Suppressor macrophage (primary cell): ENCODE results near the gene C3.
"Not testable (repeated sequence)": the region's sequence is repeated elsewhere in the genome, so short reads cannot be mapped to it uniquely, and the experiment has no call there.

ENCODE experiments used
- DNase-seq, 4 experiments: peaks; one replicate each; pipeline ENCODE4 v3.0.0-alpha.2; 2020 to 2022

C3 gene

GRCh38 chr19:6690160-6690885, 30.1 kb downstream of the C3 start:
- no peak for DNase-seq

- no peak for DNase-seq
These were observed 33.3 kb downstream of the C3 start for GRCh38 chr19:6687114-6687513.

GRCh38 chr19:6686628-6686975, 33.8 kb downstream of the C3 start:
- no peak for DNase-seq

- DNase-seq = peak in 2 of 4 experiments; percentile 28 to 41
These were observed 34.4 kb downstream of the C3 start for GRCh38 chr19:6685962-6686627.

- DNase-seq = no peak
These were observed 35.0 kb downstream of the C3 start for GRCh38 chr19:6685482-6685881.

GRCh38 chr19:6683971-6684370, 36.5 kb downstream of the C3 start:
- DNase-seq = no peak

- no peak for DNase-seq
These were observed 37.8 kb downstream of the C3 start for GRCh38 chr19:6682607-6683128.

- DNase-seq = peak; percentile 58 to 80 (median 80)
These were observed 40.3 kb downstream of the C3 start for GRCh38 chr19:6680141-6680540.

GRCh38 chr19:6679139-6679538, 41.3 kb downstream of the C3 start:
- no peak for DNase-seq

GRCh38 chr19:6678690-6679109, 41.8 kb downstream of the C3 start:
- peak; percentile 74 to 92 (median 80) for DNase-seq

- peak; percentile 55 to 87 (median 70) for DNase-seq
These were observed 42.4 kb downstream of the C3 start for GRCh38 chr19:6677883-6678689.

- DNase-seq = no peak
These were observed 43.0 kb downstream of the C3 start for GRCh38 chr19:6677495-6677882.

- no peak for DNase-seq
These were observed 44.2 kb downstream of the C3 start for GRCh38 chr19:6676288-6676687.

GRCh38 chr19:6674868-6675305, 45.6 kb downstream of the C3 start:
- peak; percentile 83 to 90 (median 88) for DNase-seq

- not testable (repeated sequence) for DNase-seq
These were observed 46.0 kb downstream of the C3 start for GRCh38 chr19:6674408-6674807.

- no peak for DNase-seq
These were observed 47.7 kb downstream of the C3 start for GRCh38 chr19:6672693-6673290.

GRCh38 chr19:6671960-6672359, 48.5 kb downstream of the C3 start:
- DNase-seq = peak in 3 of 4 experiments; percentile 45 to 56 (median 50)

- peak; percentile 46 to 64 (median 54) for DNase-seq
These were observed 51.8 kb downstream of the C3 start for GRCh38 chr19:6668691-6669090.

GRCh38 chr19:6667114-6667627, 53.3 kb downstream of the C3 start:
- DNase-seq = peak; percentile 57 to 82 (median 74)

- DNase-seq = no peak
These were observed 55.5 kb downstream of the C3 start for GRCh38 chr19:6664916-6665315.

GRCh38 chr19:6663236-6664201, 56.9 kb downstream of the C3 start:
- peak; percentile 85 to 94 (median 90) for DNase-seq
